Esophagus squamous epithelium (tissue), 4 donors: Measurements from ENCODE around the gene SLC13A4.

ENCODE experiments used
- POLR2A ChIP-seq, 4 donors: fragments of 450-650 bp; IDR thresholded peaks; one replicate each; pipeline ENCODE4 v1.6.1; 2017; ENCODE audit warnings: antibody characterized with exemption in 4 of 4, mild to moderate bottlenecking in 4 of 4, moderate library complexity in 3 of 4
- TF ChIP-seq, protein P1 (sequence below), 6 experiments: fragments of 450-650 bp in 4 of 6; fragments of 200-600 bp in 2 of 6; sonication (generic) in 2 of 6; IDR thresholded peaks; one replicate each; pipeline ENCODE4 v1.5.1; 2016 to 2019; ENCODE audit warnings: antibody characterized with exemption in 6 of 6, mild to moderate bottlenecking in 4 of 6, moderate library complexity in 4 of 6

DNA sequence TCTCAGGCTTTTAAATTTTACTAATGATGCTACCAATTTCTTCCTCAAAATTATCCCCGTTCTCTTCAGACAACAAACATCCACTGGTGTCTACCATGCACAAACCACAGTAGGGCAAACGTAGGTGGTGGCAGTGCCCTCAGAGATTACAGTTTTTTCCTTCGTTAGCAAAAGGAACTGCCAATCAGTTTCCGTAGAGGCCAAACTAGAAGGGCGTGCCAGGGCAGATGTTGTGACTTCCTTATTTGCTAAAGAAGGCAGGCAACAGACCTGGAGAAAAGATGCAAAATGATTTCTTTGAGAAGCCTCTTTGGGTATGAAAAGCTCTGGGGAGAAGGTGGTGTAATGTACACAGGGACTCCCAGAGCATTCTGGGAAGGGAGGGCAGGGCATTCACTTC lies 28.2 kb upstream of the SLC13A4 start:
- no peak for TF ChIP-seq POLR2A (IDR thresholded peaks at IDR 0.05)
- TF ChIP-seq, protein P1, sequence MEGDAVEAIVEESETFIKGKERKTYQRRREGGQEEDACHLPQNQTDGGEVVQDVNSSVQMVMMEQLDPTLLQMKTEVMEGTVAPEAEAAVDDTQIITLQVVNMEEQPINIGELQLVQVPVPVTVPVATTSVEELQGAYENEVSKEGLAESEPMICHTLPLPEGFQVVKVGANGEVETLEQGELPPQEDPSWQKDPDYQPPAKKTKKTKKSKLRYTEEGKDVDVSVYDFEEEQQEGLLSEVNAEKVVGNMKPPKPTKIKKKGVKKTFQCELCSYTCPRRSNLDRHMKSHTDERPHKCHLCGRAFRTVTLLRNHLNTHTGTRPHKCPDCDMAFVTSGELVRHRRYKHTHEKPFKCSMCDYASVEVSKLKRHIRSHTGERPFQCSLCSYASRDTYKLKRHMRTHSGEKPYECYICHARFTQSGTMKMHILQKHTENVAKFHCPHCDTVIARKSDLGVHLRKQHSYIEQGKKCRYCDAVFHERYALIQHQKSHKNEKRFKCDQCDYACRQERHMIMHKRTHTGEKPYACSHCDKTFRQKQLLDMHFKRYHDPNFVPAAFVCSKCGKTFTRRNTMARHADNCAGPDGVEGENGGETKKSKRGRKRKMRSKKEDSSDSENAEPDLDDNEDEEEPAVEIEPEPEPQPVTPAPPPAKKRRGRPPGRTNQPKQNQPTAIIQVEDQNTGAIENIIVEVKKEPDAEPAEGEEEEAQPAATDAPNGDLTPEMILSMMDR (IDR thresholded peaks at IDR 0.05), result no peak
